HG03520 (cell line): ENCODE measurements around the gene FRRS1L.
"Not testable (repeated sequence)": the region's sequence is repeated elsewhere in the genome, so short reads cannot be mapped to it uniquely, and the experiment has no call there.

Experiments
- ATAC-seq: cut with Tn5 transposase; IDR thresholded peaks from one replicate; pipeline ENCODE4 v1.9.1; 2021; ENCODE audit warnings: mild to moderate bottlenecking, moderate library complexity; ENCODE audit not compliant: unreplicated experiment

Gene FRRS1L

GRCh38 chr9:109133533-109133932 lies 33.5 kb downstream of the FRRS1L start:
- no peak for ATAC-seq

GRCh38 chr9:109132567-109133021 lies 34.5 kb downstream of the FRRS1L start:
- ATAC-seq, result no peak

- no peak for ATAC-seq
Observed at GRCh38 chr9:109129470-109130197, 37.4 kb downstream of the FRRS1L start.

- ATAC-seq, result not testable (repeated sequence)
Observed at GRCh38 chr9:109126671-109127070, 40.4 kb downstream of the FRRS1L start.

- ATAC-seq, result no peak
Observed at GRCh38 chr9:109124121-109124520, 42.9 kb downstream of the FRRS1L start.

- ATAC-seq, result no peak
Observed at GRCh38 chr9:109122726-109123621, 44.1 kb downstream of the FRRS1L start.

- ATAC-seq, result no peak
Observed at GRCh38 chr9:109121232-109121796, 45.7 kb downstream of the FRRS1L start.

GRCh38 chr9:109120204-109120789 lies 46.8 kb downstream of the FRRS1L start:
- no peak for ATAC-seq

GRCh38 chr9:109119439-109120203 lies 47.4 kb downstream of the FRRS1L start, which contains the start of gene TMEM245:
Gene TMEM245 (minus strand): TSS chr9:109119947. CDS start chr9:109119913, 34 bp downstream.
- ATAC-seq, result peak; percentile 87

- ATAC-seq, result no peak
Observed at GRCh38 chr9:109118808-109119438, 48.1 kb downstream of the FRRS1L start.

- ATAC-seq, result no peak
Observed at GRCh38 chr9:109117856-109118807, 48.9 kb downstream of the FRRS1L start.

GRCh38 chr9:109115931-109116526 lies 51.0 kb downstream of the FRRS1L start:
- no peak for ATAC-seq

GRCh38 chr9:109114670-109115069 lies 52.4 kb downstream of the FRRS1L start:
- no peak for ATAC-seq

GRCh38 chr9:109113892-109114609 lies 53.0 kb downstream of the FRRS1L start:
- no peak for ATAC-seq

- no peak for ATAC-seq
Observed at GRCh38 chr9:109113254-109113653, 53.8 kb downstream of the FRRS1L start.

GRCh38 chr9:109110329-109111021 lies 56.6 kb downstream of the FRRS1L start:
- ATAC-seq, result peak; percentile 82

- ATAC-seq, result no peak
Observed at GRCh38 chr9:109109967-109110328, 57.1 kb downstream of the FRRS1L start.
